NT2/D1 (cell line): ENCODE measurements around the gene ZNF496.

Source experiments
- YY1 ChIP-seq: IDR thresholded peaks from 2 replicates; pipeline ENCODE4 v1.6.1; 2011; ENCODE audit not compliant: insufficient read length, insufficient read depth
- ZNF274 ChIP-seq: IDR thresholded peaks from 2 replicates; pipeline ENCODE4 v1.6.1; 2011; ENCODE audit warnings: mild to moderate bottlenecking, low read depth, low read length

- TF ChIP-seq YY1 (no peak), ZNF274 (no peak)
Measured at GRCh38 chr1:247270003-247270402, 61.7 kb downstream of the ZNF496 start.
